GM18909 (cell line): Measurements from ENCODE around the gene MACROH2A1.

ENCODE experiments used
- ATAC-seq: cut with Tn5 transposase; IDR thresholded peaks from one replicate; pipeline ENCODE4 v1.9.1; 2021; ENCODE audit warnings: mild to moderate bottlenecking; ENCODE audit not compliant: unreplicated experiment, poor library complexity

The MACROH2A1 gene

GRCh38 chr5:135339623-135340022, 59.4 kb downstream of the MACROH2A1 start:
- no peak for ATAC-seq

GRCh38 chr5:135339189-135339588, 59.8 kb downstream of the MACROH2A1 start:
- no peak for ATAC-seq

GRCh38 chr5:135337064-135337463, 62.0 kb downstream of the MACROH2A1 start:
- no peak for ATAC-seq

GRCh38 chr5:135335031-135335828, 63.8 kb downstream of the MACROH2A1 start:
- no peak for ATAC-seq

GRCh38 chr5:135333732-135334515, 65.1 kb downstream of the MACROH2A1 start:
- ATAC-seq = no peak

- ATAC-seq = no peak
Observed at GRCh38 chr5:135332519-135333150, 66.4 kb downstream of the MACROH2A1 start.

GRCh38 chr5:135331612-135332011, 67.4 kb downstream of the MACROH2A1 start:
- ATAC-seq = no peak

GRCh38 chr5:135330798-135331096, 68.3 kb downstream of the MACROH2A1 start:
- no peak for ATAC-seq

GRCh38 chr5:135329913-135330797, 68.9 kb downstream of the MACROH2A1 start:
- ATAC-seq = no peak

- ATAC-seq = no peak
Observed at GRCh38 chr5:135329066-135329912, 69.7 kb downstream of the MACROH2A1 start.

GRCh38 chr5:135328128-135328687, 70.8 kb downstream of the MACROH2A1 start:
- no peak for ATAC-seq

- no peak for ATAC-seq
Observed at GRCh38 chr5:135327429-135328127, 71.5 kb downstream of the MACROH2A1 start.

GRCh38 chr5:135326296-135327254, 72.5 kb downstream of the MACROH2A1 start:
- no peak for ATAC-seq

GRCh38 chr5:135324897-135325650, 74.0 kb downstream of the MACROH2A1 start:
- no peak for ATAC-seq

GRCh38 chr5:135324160-135324559, 74.9 kb downstream of the MACROH2A1 start:
- ATAC-seq = no peak

GRCh38 chr5:135323701-135324132, 75.3 kb downstream of the MACROH2A1 start:
- ATAC-seq = no peak

GRCh38 chr5:135323227-135323626, 75.8 kb downstream of the MACROH2A1 start:
- no peak for ATAC-seq
